ENCODE measurements around the gene EHF. TPM values are rescaled to one million over a fixed set of nuclear protein-coding genes. Genes with fewer than 3 reads are reported as not detected.

EHF gene
- total RNA-seq, 4 donors from 2014 or later: 0.09 to 0.85 TPM; not detected in 2

- Histone ChIP-seq H3K4me3 (no peak overlapping the region), H3K4me1 (no peaks in the 10 kb centered on the region), H3K27me3 (peaks cover 0 to 5% (median 0%) of the 10 kb centered on the region in 3 donors), H3K36me3 (no peaks in the 10 kb centered on the region), H3K9me3 (no peaks in the 10 kb centered on the region), H3K27ac (no peak overlapping the region)
- intact Hi-C loops (cut with DNase I; ENCODE audit: low total_unique reads): no loop called here
- TF ChIP-seq POLR2A (IDR thresholded peaks at IDR 0.05): no peak
- no peak for TF ChIP-seq CTCF (IDR thresholded peaks at IDR 0.05 in 4 of 5, conservative IDR thresholded peaks at IDR 0.05 in 1 of 5)
- in situ Hi-C loops (cut with MboI; ENCODE audit: low sequenced_read_pairs in 4 of 4): loop anchor here in 3 of 4 donors (25.0 kb wide), 3 partner anchors 644 to 819 kb away; partner anchors contain the start of gene SLC1A2 (in 2 of the 3)
- DNase-seq (no peak), ATAC-seq (no peak)
These were observed 27.8 kb upstream of the EHF start for GRCh38 chr11:34593085-34593484.

- Histone ChIP-seq H3K4me3 (no peak overlapping the region), H3K27me3 (peaks cover 0 to 5% (median 4%) of the 10 kb centered on the region in 3 donors), H3K9me3 (no peaks in the 10 kb centered on the region), H3K4me1 (no peaks in the 10 kb centered on the region), H3K27ac (no peak overlapping the region), H3K36me3 (no peaks in the 10 kb centered on the region)
- DNase-seq (no peak), ATAC-seq (no peak)
- in situ Hi-C loops (cut with MboI; ENCODE audit: low sequenced_read_pairs in 4 of 4): loop anchor here in 3 of 4 donors (25.0 kb wide), 3 partner anchors 643 to 818 kb away; partner anchors contain the start of gene SLC1A2 (in 2 of the 3)
- intact Hi-C loops (cut with DNase I; ENCODE audit: low total_unique reads): no loop called here
- no peak for TF ChIP-seq CTCF (IDR thresholded peaks at IDR 0.05 in 4 of 5, conservative IDR thresholded peaks at IDR 0.05 in 1 of 5)
These were observed 26.3 kb upstream of the EHF start for GRCh38 chr11:34594603-34595002.

GRCh38 chr11:34595391-34595790 lies 25.5 kb upstream of the EHF start:
- H3K4me1 ChIP-seq: no peaks in the 10 kb centered on the region
- H3K27ac ChIP-seq: no peak overlapping the region
- DNase-seq: no peak
- H3K4me3 ChIP-seq: no peak overlapping the region
- H3K36me3 ChIP-seq: no peaks in the 10 kb centered on the region
- H3K27me3 ChIP-seq: peaks cover 0 to 7% (median 5%) of the 10 kb centered on the region in 3 donors
- in situ Hi-C loops (cut with MboI; ENCODE audit: low sequenced_read_pairs in 4 of 4): loop anchor here in 3 of 4 donors (25.0 kb wide), 3 partner anchors 642 to 817 kb away; partner anchors contain the start of gene SLC1A2 (in 2 of the 3)
- intact Hi-C loops (cut with DNase I; ENCODE audit: low total_unique reads): no loop called here
- no peak for TF ChIP-seq CTCF (IDR thresholded peaks at IDR 0.05 in 4 of 5, conservative IDR thresholded peaks at IDR 0.05 in 1 of 5)
- no peak for TF ChIP-seq POLR2A (IDR thresholded peaks at IDR 0.05)
- H3K9me3 ChIP-seq: no peaks in the 10 kb centered on the region
- no peak for ATAC-seq

GRCh38 chr11:34595960-34596644 lies 24.8 kb upstream of the EHF start:
- H3K27ac ChIP-seq: no peak overlapping the region
- H3K4me3 ChIP-seq: no peak overlapping the region
- DNase-seq (no peak), ATAC-seq (no peak)
- no peaks in the 10 kb centered on the region for H3K9me3 ChIP-seq
- H3K27me3 ChIP-seq: peaks cover 0 to 7% (median 5%) of the 10 kb centered on the region in 3 donors
- no peaks in the 10 kb centered on the region for H3K4me1 ChIP-seq
- intact Hi-C loops (cut with DNase I; ENCODE audit: low total_unique reads) (no loop called here), in situ Hi-C loops (cut with MboI; ENCODE audit: low sequenced_read_pairs in 4 of 4) (loop anchor here in 3 of 4 donors (25.0 kb wide), 3 partner anchors 641 to 816 kb away; partner anchors contain the start of gene SLC1A2 (in 2 of the 3))
- TF ChIP-seq POLR2A (IDR thresholded peaks at IDR 0.05) (no peak), CTCF (IDR thresholded peaks at IDR 0.05 in 4 of 5, conservative IDR thresholded peaks at IDR 0.05 in 1 of 5) (no peak)
- H3K36me3 ChIP-seq: no peaks in the 10 kb centered on the region
